IMR-90 (cell line): ENCODE data around the gene UMODL1. TPM values are rescaled to one million over a fixed set of nuclear protein-coding genes. Genes with fewer than 3 reads are reported as not detected.

Experiments
- ATAC-seq: fragments of 200-7000 bp; cut with Tn5 transposase; 2 replicates; pipeline ENCODE4 v1.9.1; 2020; ENCODE audit warnings: low read depth, mild to moderate bottlenecking, moderate library complexity
- BruUV-seq: library from RNA; stranded (reverse); fragments of 400-500 nt; replicated peaks from 2 replicates; lab custom pipeline; 2021; lab: Mats Ljungman, UMichigan
- CTCF ChIA-PET: fragments of 300-600 bp; formaldehyde crosslinking; extraction: SDS; loops from one replicate; lab custom pipeline; 2021; ENCODE audit warnings: antibody characterized with exemption; lab: Yijun Ruan, JAX
- POLR2A ChIA-PET: fragments of 300-600 bp; sonication (Branson Sonifier 250); formaldehyde crosslinking; loops from one replicate; lab custom pipeline; 2022; ENCODE audit warnings: antibody characterized with exemption; ENCODE audit not compliant: unreplicated experiment; lab: Charles Lee
- DNase-seq: peaks from one replicate; pipeline ENCODE4 v3.0.0; 2013
- H2AFZ ChIP-seq: replicated peaks from 2 replicates; pipeline ENCODE3; 2013; ENCODE audit warnings: low read length, mild to moderate bottlenecking; ENCODE audit not compliant: poor library complexity
- H2AK5ac ChIP-seq: 2 replicates; pipeline ENCODE4 v1.6.1; 2013; ENCODE audit warnings: low read depth, low read length, inconsistent platforms
- H2AK9ac ChIP-seq: replicated peaks from 2 replicates; pipeline ENCODE3; 2013; ENCODE audit warnings: mild to moderate bottlenecking, low read depth, low read length, moderate library complexity; ENCODE audit not compliant: poor library complexity
- H2BK120ac ChIP-seq: 2 replicates; pipeline ENCODE4 v1.6.1; 2013; ENCODE audit warnings: low read depth, low read length, inconsistent platforms
- H2BK15ac ChIP-seq: 3 replicates; pipeline ENCODE4 v1.6.1; 2013; ENCODE audit warnings: low read depth, low read length, inconsistent platforms
- H2BK20ac ChIP-seq: 2 replicates; pipeline ENCODE4 v1.6.1; 2013; ENCODE audit warnings: low read depth, mild to moderate bottlenecking, inconsistent platforms, low read length, moderate library complexity
- H2BK5ac ChIP-seq: 2 replicates; pipeline ENCODE4 v1.6.1; 2013; ENCODE audit warnings: mild to moderate bottlenecking, low read depth, low read length, inconsistent platforms; ENCODE audit not compliant: poor library complexity, severe bottlenecking
- H3K14ac ChIP-seq: replicated peaks from 2 replicates; pipeline ENCODE4 v1.6.1; 2013; ENCODE audit warnings: low read depth, low read length, inconsistent platforms
- H3K18ac ChIP-seq: 2 replicates; pipeline ENCODE4 v1.6.1; 2013; ENCODE audit warnings: low read depth, low read length, control low read depth
- H3K23ac ChIP-seq: 2 replicates; pipeline ENCODE4 v1.6.1; 2013; ENCODE audit warnings: low read depth, low read length, inconsistent platforms
- H3K27ac ChIP-seq: 2 replicates; pipeline ENCODE4 v1.5.1; 2013; ENCODE audit warnings: mild to moderate bottlenecking, control low read depth, low read length; ENCODE audit not compliant: insufficient read depth
- H3K27me3 ChIP-seq: 2 replicates; pipeline ENCODE4 v1.6.1; 2013; ENCODE audit warnings: low read length; ENCODE audit not compliant: control insufficient read depth, insufficient read depth
- H3K36me3 ChIP-seq: 2 replicates; pipeline ENCODE4 v1.6.1; 2013; ENCODE audit warnings: low read length, mixed read lengths; ENCODE audit not compliant: control insufficient read depth, insufficient read depth
- H3K4ac ChIP-seq: 2 replicates; pipeline ENCODE4 v1.6.1; 2013; ENCODE audit warnings: low read depth, low read length, inconsistent platforms
- H3K4me1 ChIP-seq: 2 replicates; pipeline ENCODE4 v1.6.1; 2013; ENCODE audit warnings: low read length, mixed read lengths; ENCODE audit not compliant: control insufficient read depth, insufficient read depth
- H3K4me2 ChIP-seq: 2 replicates; pipeline ENCODE4 v1.6.1; 2013; ENCODE audit warnings: low read depth, mild to moderate bottlenecking, control low read depth, low read length, moderate library complexity
- H3K4me3 ChIP-seq: 2 replicates; pipeline ENCODE4 v1.5.1; 2013; ENCODE audit warnings: low read depth, mild to moderate bottlenecking, control low read depth, low read length, moderate library complexity; ENCODE audit not compliant: insufficient read depth
- H3K56ac ChIP-seq: 2 replicates; pipeline ENCODE4 v1.6.1; 2013; ENCODE audit warnings: low read length, inconsistent platforms; ENCODE audit not compliant: insufficient read depth; ENCODE audit errors: extremely low read depth
- H3K79me1 ChIP-seq, 2 experiments: 2 replicates each; pipeline ENCODE4 v1.6.1; 2013; ENCODE audit warnings: low read length in 2 of 2, inconsistent platforms in 1 of 2, low read depth in 1 of 2
- H3K9ac ChIP-seq: 2 replicates; pipeline ENCODE4 v1.6.1; 2013; ENCODE audit warnings: low read depth, low read length, control low read depth
- H3K9me1 ChIP-seq: 2 replicates; pipeline ENCODE4 v1.6.1; 2013; ENCODE audit warnings: low read length, inconsistent platforms; ENCODE audit not compliant: insufficient read depth
- H3K9me3 ChIP-seq: 2 replicates; pipeline ENCODE4 v1.6.1; 2013; ENCODE audit warnings: low read length; ENCODE audit not compliant: control insufficient read depth, insufficient read depth
- H4K20me1 ChIP-seq: 2 replicates; pipeline ENCODE4 v1.6.1; 2013; ENCODE audit warnings: low read length, inconsistent platforms; ENCODE audit not compliant: insufficient read depth
- H4K5ac ChIP-seq: 2 replicates; pipeline ENCODE4 v1.6.1; 2013; ENCODE audit warnings: mild to moderate bottlenecking, low read depth, low read length, control low read depth
- H4K8ac ChIP-seq, 2 experiments: 2 replicates each; pipeline ENCODE4 v1.6.1; 2013; ENCODE audit warnings: low read depth in 2 of 2, low read length in 2 of 2, control low read depth in 1 of 2, inconsistent platforms in 1 of 2
- H4K91ac ChIP-seq: 2 replicates; pipeline ENCODE4 v1.6.1; 2013; ENCODE audit warnings: low read depth, low read length, inconsistent platforms; ENCODE audit not compliant: insufficient read depth
- CEBPB ChIP-seq: IDR thresholded peaks from 2 replicates; pipeline ENCODE4 v1.6.1; 2012; ENCODE audit warnings: low read depth, low read length, improper control_type of control experiment
- CHD1 ChIP-seq: IDR thresholded peaks from 2 replicates; pipeline ENCODE4 v1.6.1; 2012; ENCODE audit warnings: low read depth, low read length, improper control_type of control experiment
- CTCF ChIP-seq: conservative IDR thresholded peaks from 2 replicates; pipeline ENCODE4 v1.5.1; 2012; ENCODE audit warnings: mild to moderate bottlenecking, low read depth, low read length, improper control_type of control experiment
- MAFK ChIP-seq: IDR thresholded peaks from 2 replicates; pipeline ENCODE4 v1.6.1; 2012; ENCODE audit warnings: low read depth, low read length, improper control_type of control experiment
- POLR2A ChIP-seq: IDR thresholded peaks from 2 replicates; pipeline ENCODE4 v1.6.1; 2012; ENCODE audit warnings: mild to moderate bottlenecking, low read depth, low read length
- RCOR1 ChIP-seq: IDR thresholded peaks from 2 replicates; pipeline ENCODE4 v1.6.1; 2012; ENCODE audit warnings: mild to moderate bottlenecking, low read length, improper control_type of control experiment; ENCODE audit not compliant: insufficient replicate concordance
- RFX5 ChIP-seq: IDR thresholded peaks from 2 replicates; pipeline ENCODE4 v1.8.0; 2012; ENCODE audit warnings: low read depth, mild to moderate bottlenecking, low read length, moderate library complexity
- SMC3 ChIP-seq: fragments of 150-350 bp; IDR thresholded peaks from 2 replicates; pipeline ENCODE4 v1.6.1; 2016; ENCODE audit warnings: low read depth, mild to moderate bottlenecking, antibody characterized with exemption, low read length, moderate library complexity
- WGBS, 2 experiments: methylation state at CpG; one replicate each; pipeline versions ENCODE4 v1.1.5 to v1.1.7; 2013; ENCODE audit warnings: missing lambda C conversion rate in 2 of 2; ENCODE audit not compliant: insufficient read length in 1 of 2; ENCODE audit errors: extremely low coverage in 2 of 2; 5-methylcytosine and 5-hydroxymethylcytosine counted together
- dilution Hi-C: fragments of 300-500 bp; cut with HindIII; formaldehyde crosslinking; loops from one replicate; pipeline ENCODE4 v1.14.3; 2018; ENCODE audit warnings: low sequenced_read_pairs; ENCODE audit not compliant: unreplicated experiment
- in situ Hi-C: fragments of 300-500 bp; cut with MboI; formaldehyde crosslinking; loops from 3 replicates; pipeline ENCODE4 v1.14.3; 2019; ENCODE audit warnings: low sequenced_read_pairs, inconsistent platforms, mixed read lengths
- intact Hi-C: fragments of 100-400 bp; cut with micrococcal nuclease; formaldehyde crosslinking; loops from 2 replicates; pipeline ENCODE4 v1.10.0; 2022
- polyA plus RNA-seq, 3 experiments: library from polyadenylated mRNA; depleted of rRNA; stranded (reverse); fragments of >200 nt; gene quantifications; 2 replicates each; pipeline ENCODE4 v1.2.3, GENCODE V29; 2012; ENCODE audit warnings: low replicate concordance in 1 of 3
- total RNA-seq: library from RNA; depleted of rRNA; stranded (reverse); fragments of >200 nt; gene quantifications from 2 replicates; pipeline ENCODE4 v1.2.3, GENCODE V29; 2012

The UMODL1 gene
- total and polyA plus RNA-seq, 2 of the 4 experiments (the other 2 are of a cell fraction): 0.02 TPM; not detected in 1

- no peak for TF ChIP-seq CHD1
Observed at GRCh38 chr21:42062236-42063022, 8.7 kb upstream of the UMODL1 start (continued).

GRCh38 chr21:42063191-42063570 lies 7.9 kb upstream of the UMODL1 start:
- H2AK5ac ChIP-seq: no peak overlapping the region
- no peak overlapping the region for H2BK20ac ChIP-seq
- no peaks in the 10 kb centered on the region for H3K9me3 ChIP-seq
- H3K18ac ChIP-seq: no peak overlapping the region
- no peak for TF ChIP-seq RCOR1
- TF ChIP-seq CHD1: no peak
- TF ChIP-seq RFX5: no peak
- TF ChIP-seq POLR2A: no peak
- no peak for TF ChIP-seq CEBPB
- no peak for TF ChIP-seq SMC3
- no peak for TF ChIP-seq CTCF
- no peak for TF ChIP-seq MAFK
- no peak overlapping the region for H3K4me2 ChIP-seq
- no peaks in the 10 kb centered on the region for H4K20me1 ChIP-seq
- no peak overlapping the region for H3K23ac ChIP-seq
- ChIA-PET POLR2A (no interaction called here), CTCF (interaction anchor here (0.9 kb wide), 1 partner anchor 10 kb away, joined by 3 read pairs; no protein-coding TSS in a partner anchor)
- no TSS peak for BruUV-seq
- no peak overlapping the region for H2BK15ac ChIP-seq
- H3K14ac ChIP-seq: no peak overlapping the region
- DNase-seq: no peak
- H3K56ac ChIP-seq: no peak overlapping the region
- no peak overlapping the region for H4K8ac ChIP-seq
- no peak overlapping the region for H4K5ac ChIP-seq
- H4K91ac ChIP-seq: no peak overlapping the region
- no peak overlapping the region for H3K9ac ChIP-seq
- H3K27me3 ChIP-seq: peaks cover 9% of the 10 kb centered on the region; the same call in 1 of the 2 replicates
- no peak overlapping the region for H3K4me3 ChIP-seq
- intact Hi-C loops (no loop called here), dilution Hi-C loops (no loop called here), in situ Hi-C loops (no loop called here)
- H3K4me1 ChIP-seq: peaks cover 3% of the 10 kb centered on the region; the same call in 1 of the 2 replicates
- no peak for ATAC-seq
- no peak overlapping the region for H2BK120ac ChIP-seq
- H2AK9ac ChIP-seq: no peak overlapping the region
- H2AFZ ChIP-seq: no peak overlapping the region
- peaks cover 4 to 5% of the 10 kb centered on the region in 2 experiments; a peak in 1 of 4 replicates for H3K79me1 ChIP-seq
- H3K36me3 ChIP-seq: no peaks in the 10 kb centered on the region
- no peak overlapping the region for H2BK5ac ChIP-seq
- 60% methylated on average over 1 of the region's 4 CpGs; no CpG with 5 or more reads in 1 of the 2 experiments for WGBS, 2 experiments
- no peak overlapping the region for H3K27ac ChIP-seq
- H3K4ac ChIP-seq: no peak overlapping the region
- peaks cover 9% of the 10 kb centered on the region for H3K9me1 ChIP-seq
